ENCODE data around the gene HOXC10. TPM values are rescaled to one million over a fixed set of nuclear protein-coding genes. Genes with fewer than 3 reads are reported as not detected.

HOXC10 gene
- total RNA-seq, 1 donor from 2014 or later, result not detected

DNA sequence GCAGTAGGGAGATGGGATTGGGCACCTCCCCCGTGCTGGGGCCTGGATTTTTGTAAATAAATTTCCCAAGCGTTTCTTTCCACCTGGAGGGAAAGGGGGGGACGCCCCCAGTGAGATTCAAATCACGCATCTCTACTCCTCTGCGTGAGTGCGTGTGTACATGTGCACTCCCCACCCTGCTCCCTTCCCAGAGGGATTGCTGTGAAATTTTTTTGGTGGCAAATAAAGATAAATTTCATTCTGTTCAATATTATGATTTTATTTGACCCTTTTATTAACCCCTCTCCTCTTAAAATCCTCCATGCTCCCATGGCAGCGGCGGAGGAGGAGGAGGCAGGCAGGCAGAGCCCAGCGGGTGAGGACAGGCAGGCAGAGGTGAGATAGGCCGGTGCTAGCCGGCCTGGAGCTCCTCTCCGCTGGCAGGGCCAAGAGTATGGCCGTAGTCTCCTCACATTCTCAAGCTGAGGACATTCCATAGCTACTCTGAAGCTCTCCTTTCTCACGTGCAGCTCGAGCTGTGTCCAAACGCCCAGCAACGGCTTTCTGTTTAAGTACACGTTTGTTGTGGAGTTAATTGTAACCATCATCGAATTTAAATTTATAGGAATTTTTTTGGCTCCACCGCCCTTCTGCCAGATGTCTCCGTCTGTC lies 8.6 kb upstream of the HOXC10 start:
- TF ChIP-seq, protein P1, sequence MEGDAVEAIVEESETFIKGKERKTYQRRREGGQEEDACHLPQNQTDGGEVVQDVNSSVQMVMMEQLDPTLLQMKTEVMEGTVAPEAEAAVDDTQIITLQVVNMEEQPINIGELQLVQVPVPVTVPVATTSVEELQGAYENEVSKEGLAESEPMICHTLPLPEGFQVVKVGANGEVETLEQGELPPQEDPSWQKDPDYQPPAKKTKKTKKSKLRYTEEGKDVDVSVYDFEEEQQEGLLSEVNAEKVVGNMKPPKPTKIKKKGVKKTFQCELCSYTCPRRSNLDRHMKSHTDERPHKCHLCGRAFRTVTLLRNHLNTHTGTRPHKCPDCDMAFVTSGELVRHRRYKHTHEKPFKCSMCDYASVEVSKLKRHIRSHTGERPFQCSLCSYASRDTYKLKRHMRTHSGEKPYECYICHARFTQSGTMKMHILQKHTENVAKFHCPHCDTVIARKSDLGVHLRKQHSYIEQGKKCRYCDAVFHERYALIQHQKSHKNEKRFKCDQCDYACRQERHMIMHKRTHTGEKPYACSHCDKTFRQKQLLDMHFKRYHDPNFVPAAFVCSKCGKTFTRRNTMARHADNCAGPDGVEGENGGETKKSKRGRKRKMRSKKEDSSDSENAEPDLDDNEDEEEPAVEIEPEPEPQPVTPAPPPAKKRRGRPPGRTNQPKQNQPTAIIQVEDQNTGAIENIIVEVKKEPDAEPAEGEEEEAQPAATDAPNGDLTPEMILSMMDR (IDR thresholded peaks at IDR 0.05), result no peak
- Mint-ChIP-seq H3K27ac (ENCODE audit: unreplicated experiment) (no peak overlapping the region), H3K4me3 (ENCODE audit: unreplicated experiment) (no peak overlapping the region), H3K27me3 (ENCODE audit: unreplicated experiment) (peaks cover 90% of the 10 kb centered on the region), H3K4me1 (ENCODE audit: unreplicated experiment) (peaks cover 15% of the 10 kb centered on the region), H3K9me3 (ENCODE audit: unreplicated experiment) (no peaks in the 10 kb centered on the region), H3K36me3 (ENCODE audit: unreplicated experiment) (no peaks in the 10 kb centered on the region)
- DNase-seq (ENCODE audit: extremely low spot score, unreplicated experiment), result no peak

DNA sequence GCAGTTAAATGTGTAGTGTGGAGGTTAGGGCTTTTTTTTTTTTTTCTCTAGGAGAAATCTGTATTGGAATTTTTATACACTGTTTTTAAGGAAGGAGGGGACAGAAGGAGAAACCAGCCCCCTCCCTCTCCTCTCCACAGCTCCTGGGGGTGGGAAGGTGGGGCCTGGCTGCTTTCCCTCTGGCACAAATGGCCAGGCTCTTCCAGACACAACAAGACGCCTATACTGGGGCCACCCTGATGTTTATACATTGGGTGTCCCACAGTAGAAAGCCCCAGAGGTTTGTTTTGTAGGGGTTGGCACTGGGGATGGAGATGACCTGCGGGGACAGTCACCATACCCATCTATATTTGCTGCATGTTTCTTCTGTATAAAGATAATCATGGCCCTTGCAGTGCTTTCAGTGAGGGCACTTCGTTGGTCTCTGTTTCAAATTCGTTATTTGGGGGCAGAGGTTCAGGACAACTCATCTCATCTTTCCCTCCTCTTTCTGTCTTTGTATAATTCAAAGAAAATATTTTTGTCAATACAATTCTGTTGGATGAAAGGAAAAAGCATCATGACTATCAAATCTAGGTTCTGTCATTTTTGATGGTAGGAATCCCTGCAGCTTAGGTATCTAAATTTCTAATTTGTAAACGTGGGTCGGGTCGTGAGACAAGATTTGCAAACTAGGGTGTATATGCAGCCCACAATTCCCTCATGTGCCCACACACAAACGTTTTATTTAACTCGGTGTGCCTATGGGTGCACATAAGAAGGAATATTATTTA lies 7.9 kb upstream of the HOXC10 start:
- H3K36me3 Mint-ChIP-seq (ENCODE audit: unreplicated experiment), result no peaks in the 10 kb centered on the region
- H3K27ac Mint-ChIP-seq (ENCODE audit: unreplicated experiment), result no peak overlapping the region
- TF ChIP-seq, protein P1 (IDR thresholded peaks at IDR 0.05), result no peak
- peaks cover 90% of the 10 kb centered on the region for H3K27me3 Mint-ChIP-seq (ENCODE audit: unreplicated experiment)
- DNase-seq (ENCODE audit: extremely low spot score, unreplicated experiment), result no peak
- H3K9me3 Mint-ChIP-seq (ENCODE audit: unreplicated experiment), result no peaks in the 10 kb centered on the region
- no peak overlapping the region for H3K4me3 Mint-ChIP-seq (ENCODE audit: unreplicated experiment)
- peaks cover 15% of the 10 kb centered on the region for H3K4me1 Mint-ChIP-seq (ENCODE audit: unreplicated experiment)

DNA sequence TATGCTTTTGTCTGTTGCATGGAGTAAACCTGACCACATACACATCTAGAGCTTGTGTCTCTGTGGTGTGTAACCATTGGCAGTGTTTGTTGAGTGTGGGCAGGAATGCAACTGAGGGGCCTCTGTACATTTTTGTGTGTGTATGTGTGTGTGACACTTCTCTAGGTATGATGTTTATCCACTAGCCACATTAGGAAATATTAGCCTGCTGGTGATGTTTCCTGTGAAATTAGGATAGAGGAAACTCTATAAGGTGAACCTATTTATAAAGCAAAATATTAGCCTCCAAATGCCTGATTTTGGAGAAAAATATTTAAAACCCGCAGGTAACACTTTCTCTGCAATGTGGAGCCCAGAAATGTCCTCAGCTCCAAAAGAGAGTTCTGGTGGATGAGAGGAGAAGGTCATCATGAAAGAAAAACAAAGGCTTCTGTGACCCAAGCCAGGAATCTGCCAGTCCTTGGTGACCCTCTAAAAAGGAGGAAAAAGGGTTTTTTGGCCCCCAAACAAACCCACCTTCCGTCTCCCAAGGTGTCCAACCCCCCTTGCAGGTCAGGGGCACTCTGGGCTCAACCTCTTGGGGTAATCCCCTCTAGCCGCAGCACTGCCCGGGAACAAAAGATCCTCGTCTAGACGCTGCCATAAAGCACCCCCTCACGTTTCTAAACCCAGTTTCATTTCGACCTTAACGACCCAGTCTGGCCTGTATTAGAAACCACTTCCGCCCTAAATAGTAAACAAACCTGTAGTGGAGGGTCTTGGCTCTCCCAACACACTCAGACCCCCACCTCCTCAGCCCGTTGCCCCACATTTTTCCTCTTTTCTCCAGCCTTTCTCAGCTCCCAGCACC lies 7.1 kb upstream of the HOXC10 start:
- H3K36me3 Mint-ChIP-seq (ENCODE audit: unreplicated experiment), result no peaks in the 10 kb centered on the region
- H3K27me3 Mint-ChIP-seq (ENCODE audit: unreplicated experiment), result peaks cover 90% of the 10 kb centered on the region
- no peak overlapping the region for H3K27ac Mint-ChIP-seq (ENCODE audit: unreplicated experiment)
- H3K4me3 Mint-ChIP-seq (ENCODE audit: unreplicated experiment), result no peak overlapping the region
- TF ChIP-seq, protein P1 (IDR thresholded peaks at IDR 0.05), result no peak
- peaks cover 15% of the 10 kb centered on the region for H3K4me1 Mint-ChIP-seq (ENCODE audit: unreplicated experiment)
- H3K9me3 Mint-ChIP-seq (ENCODE audit: unreplicated experiment), result no peaks in the 10 kb centered on the region
- no peak for DNase-seq (ENCODE audit: extremely low spot score, unreplicated experiment)

DNA sequence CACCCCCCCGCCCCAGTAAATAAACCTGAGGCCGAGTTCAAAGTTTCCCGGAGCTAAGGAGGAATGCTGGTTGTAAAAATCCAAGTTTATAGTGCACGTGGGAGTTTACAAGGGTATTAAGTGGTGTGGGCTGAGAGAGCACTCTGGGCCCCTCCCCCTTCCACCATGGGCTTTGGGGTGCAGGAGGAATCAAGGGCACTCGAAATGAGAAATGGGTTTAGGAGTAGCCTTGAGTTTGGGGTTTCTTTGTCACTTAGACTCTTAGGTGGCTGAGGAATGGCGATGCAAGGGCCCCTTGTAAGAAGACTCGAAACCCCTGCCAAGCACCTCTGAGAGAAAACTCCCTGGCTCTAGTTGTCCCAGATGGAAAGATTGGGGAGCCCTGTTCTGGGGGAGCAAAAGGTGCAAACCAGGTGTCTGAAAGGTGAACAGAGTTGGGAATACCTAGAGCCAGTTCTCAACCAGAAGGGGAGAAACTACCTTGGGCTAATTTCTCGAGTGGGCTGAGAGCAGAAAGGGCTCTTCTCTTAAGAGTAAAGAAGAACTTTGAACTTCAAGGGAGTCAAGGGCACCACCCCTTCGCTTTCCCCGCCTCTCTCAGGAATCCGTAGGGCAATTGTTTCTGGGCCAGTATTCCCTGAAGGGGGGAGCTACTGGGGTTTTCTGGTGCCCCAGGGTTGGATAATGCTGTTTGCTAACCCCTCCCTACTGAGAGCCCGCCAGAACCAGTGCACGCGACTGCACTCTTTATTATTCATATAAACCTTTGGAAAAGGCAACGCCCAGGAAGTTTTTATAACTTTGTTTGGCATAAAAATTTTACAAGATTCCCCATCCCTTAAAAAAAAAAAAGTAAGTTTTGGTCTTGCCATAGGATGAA lies 6.2 kb upstream of the HOXC10 start:
- Mint-ChIP-seq H3K9me3 (ENCODE audit: unreplicated experiment) (no peaks in the 10 kb centered on the region), H3K27ac (ENCODE audit: unreplicated experiment) (no peak overlapping the region), H3K36me3 (ENCODE audit: unreplicated experiment) (no peaks in the 10 kb centered on the region), H3K27me3 (ENCODE audit: unreplicated experiment) (peaks cover 92% of the 10 kb centered on the region), H3K4me3 (ENCODE audit: unreplicated experiment) (no peak overlapping the region), H3K4me1 (ENCODE audit: unreplicated experiment) (peaks cover 11% of the 10 kb centered on the region)
- TF ChIP-seq, protein P1 (IDR thresholded peaks at IDR 0.05), result no peak
- no peak for DNase-seq (ENCODE audit: extremely low spot score, unreplicated experiment)

Data from osteocyte (in vitro differentiated cells).